SH-SY5Y (cell line): Measurements from ENCODE around the gene MAP4K2.

Experiments used
- GATA2 ChIP-seq: IDR thresholded peaks from 2 replicates; pipeline ENCODE4 v1.6.1; 2011; ENCODE audit warnings: mild to moderate bottlenecking, low read depth, low read length
- GATA3 ChIP-seq: IDR thresholded peaks from 2 replicates; pipeline ENCODE4 v1.6.1; 2011; ENCODE audit warnings: low read depth, mild to moderate bottlenecking, low read length, moderate library complexity

GRCh38 chr11:64745189-64745520 is 57.9 kb downstream of the MAP4K2 start:
- no peak for TF ChIP-seq GATA3
- no peak for TF ChIP-seq GATA2
